Muscle of back (tissue), 11 donors: ENCODE data around the gene DOCK9. TPM values are rescaled to one million over a fixed set of nuclear protein-coding genes. Genes with fewer than 3 reads are reported as not detected.
"Not testable (repeated sequence)": the region's sequence is repeated elsewhere in the genome, so short reads cannot be mapped to it uniquely, and the experiment has no call there.

Source experiments
- DNase-seq, 3 donors: peaks; one replicate each; pipeline versions ENCODE4 v3.0.0 to v3.0.0-alpha.2; 2013
- polyA plus RNA-seq, 10 donors: library from polyadenylated mRNA; unstranded; fragments of 120-200 nt; gene quantifications; one replicate each; pipeline ENCODE4 v1.2.1, GENCODE V29; 2013; ENCODE audit not compliant: insufficient read length in 10 of 10

Gene DOCK9
- polyA plus RNA-seq, 10 donors = 71.2 to 160 (median 102) TPM

DNA sequence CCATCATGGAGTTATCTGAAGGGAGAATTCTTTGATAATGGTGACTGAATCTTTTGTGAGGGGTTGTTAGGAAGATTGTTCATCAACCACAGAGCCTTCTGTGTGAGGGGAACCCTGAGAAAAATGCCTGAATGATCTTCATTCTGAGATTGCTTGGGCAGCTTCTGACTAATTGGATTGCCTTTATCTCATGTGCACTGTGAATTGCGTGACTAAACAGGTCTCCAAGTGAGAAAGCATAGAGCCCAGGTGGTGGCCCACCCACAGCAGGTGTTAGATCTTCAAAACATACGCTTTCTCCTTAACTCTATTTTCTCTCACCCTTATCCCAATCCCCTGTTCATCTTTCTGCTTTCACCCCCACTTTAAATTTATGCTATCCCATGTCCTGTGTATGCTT is 58.3 kb downstream of the DOCK9 start:
- DNase-seq = no peak

DNA sequence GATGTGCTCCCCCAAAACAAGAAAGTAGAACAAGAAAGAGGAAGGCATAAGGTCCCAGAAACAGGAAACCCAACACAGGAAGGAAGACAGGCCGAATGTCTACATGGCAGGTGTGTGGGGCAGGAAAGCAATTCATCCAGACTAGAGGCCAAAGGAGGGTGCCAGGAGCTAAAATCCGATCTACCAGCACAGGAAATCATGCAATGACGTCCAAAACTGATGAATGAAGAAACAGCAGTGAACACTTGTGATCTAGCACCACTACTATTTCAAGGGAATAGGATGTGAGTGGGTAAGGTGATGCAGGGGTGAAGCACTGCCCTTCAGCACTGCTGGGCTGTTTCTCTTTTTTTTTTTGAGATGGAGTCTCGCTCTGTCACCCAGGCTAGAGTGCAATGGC is 59.1 kb downstream of the DOCK9 start:
- no peak for DNase-seq

DNA sequence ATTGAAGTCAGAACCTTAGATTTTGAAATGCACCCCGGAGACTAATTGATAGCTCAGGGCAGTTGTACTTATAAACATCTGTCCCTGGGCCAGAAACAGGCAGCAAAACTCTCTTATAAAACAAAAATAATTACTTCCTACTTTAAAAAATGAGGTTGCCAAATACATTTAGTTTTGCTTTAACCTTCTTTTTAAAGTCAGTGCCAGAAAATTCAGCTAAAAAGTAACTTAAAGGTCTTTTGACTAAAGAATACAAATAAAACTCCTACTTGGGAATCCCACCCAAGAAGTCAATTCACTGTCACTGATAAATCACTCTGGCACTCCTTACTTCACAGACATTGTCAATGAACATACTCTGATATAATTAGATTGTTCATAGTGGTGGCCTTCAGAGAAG is 60.7 kb downstream of the DOCK9 start:
- peak in 2 of 3 donors; percentile 34 to 57 for DNase-seq

DNA sequence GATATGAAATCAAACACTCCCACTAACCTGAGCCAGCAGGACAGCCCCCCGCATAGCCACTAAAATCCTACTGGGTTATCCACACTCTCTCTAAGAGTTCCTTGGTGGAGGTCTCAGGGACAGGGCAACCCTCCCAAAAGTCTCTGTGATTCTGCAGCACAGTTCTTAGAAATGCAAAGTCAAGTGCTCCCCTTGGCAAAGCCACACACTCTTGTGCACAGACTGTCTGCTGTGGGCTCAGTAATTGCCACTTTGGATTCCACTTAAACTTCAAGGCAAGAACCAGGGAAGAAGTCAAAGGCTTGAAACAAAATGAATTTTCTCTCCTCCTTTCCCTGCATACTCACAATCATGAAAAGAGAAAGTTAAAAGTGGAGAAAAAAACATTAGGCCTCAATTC is 61.5 kb downstream of the DOCK9 start:
- no peak for DNase-seq

DNA sequence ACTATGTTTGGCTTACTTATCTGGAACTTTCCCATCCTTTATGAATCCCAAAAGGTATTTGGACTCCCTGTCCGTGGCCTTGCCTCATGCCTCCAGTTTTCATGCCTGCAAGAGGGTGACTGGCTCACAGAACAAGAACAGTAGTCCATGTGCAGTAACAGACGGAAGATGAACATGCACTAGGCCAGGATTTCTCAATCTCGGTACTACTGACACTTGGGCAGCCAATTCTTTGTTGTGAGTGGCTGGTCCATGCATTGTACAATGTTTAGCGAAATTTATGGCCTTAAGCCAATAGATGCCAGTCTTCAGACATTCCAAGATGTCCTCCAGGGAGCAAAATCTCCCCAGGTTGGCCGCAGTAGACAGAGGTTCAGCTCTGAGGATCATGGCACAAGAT is 61.9 kb downstream of the DOCK9 start:
- no peak for DNase-seq

DNA sequence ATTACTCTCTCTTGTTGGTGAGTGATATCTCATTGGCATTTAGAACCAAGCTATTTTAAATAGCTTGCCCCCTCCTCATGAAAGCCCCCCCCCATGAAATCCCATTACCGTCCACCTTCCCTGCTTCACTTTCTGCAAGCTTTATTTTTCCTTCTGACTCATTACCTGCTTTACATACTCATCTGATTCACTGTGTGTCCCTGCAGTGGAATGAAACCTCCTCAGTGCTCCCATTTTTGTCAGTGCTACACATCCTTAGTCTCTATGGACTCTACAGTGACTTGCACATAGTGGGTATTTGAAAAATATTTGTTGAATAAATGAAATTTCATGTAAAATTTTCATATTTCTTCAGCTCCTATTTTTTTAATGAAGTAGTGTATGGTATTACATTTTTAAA is 62.3 kb downstream of the DOCK9 start:
- no peak for DNase-seq

DNA sequence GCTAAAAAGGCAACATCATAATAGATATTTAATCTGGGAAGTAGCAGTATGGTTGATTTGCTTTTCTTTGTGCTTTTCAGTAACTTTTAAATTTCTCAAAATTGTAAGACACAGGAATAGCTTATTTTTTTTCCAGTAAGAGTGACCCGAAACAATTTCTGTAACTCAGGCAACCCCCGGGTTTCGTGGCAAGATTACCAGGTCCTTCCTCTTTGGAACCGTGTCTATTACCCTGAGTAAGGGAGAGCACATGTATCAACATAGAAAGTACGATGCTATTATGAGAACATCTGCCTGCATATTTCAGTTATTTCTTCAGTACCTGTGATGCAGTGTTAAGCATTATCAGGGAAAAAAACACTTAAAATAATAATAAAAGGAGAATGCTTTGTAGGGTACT is 64.1 kb downstream of the DOCK9 start:
- no peak for DNase-seq

DNA sequence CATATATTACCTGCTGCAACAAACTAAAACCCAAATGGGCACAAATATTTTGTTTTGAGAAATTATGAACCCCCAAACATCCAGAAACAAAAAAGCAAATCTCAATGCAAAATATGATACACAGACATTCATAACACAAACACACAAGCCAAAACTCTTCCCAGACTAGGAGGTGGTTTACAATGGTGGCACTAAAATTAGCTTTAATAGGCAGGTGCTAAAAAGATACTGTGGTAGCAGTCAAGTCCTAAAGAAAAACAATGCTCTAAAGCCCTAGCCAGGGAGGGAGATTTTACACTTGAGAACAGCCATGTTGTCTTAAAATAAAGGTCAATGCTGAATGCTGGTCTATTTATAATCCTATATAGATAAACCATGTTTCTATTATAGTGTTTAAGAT is 65.0 kb downstream of the DOCK9 start:
- no peak for DNase-seq

DNA sequence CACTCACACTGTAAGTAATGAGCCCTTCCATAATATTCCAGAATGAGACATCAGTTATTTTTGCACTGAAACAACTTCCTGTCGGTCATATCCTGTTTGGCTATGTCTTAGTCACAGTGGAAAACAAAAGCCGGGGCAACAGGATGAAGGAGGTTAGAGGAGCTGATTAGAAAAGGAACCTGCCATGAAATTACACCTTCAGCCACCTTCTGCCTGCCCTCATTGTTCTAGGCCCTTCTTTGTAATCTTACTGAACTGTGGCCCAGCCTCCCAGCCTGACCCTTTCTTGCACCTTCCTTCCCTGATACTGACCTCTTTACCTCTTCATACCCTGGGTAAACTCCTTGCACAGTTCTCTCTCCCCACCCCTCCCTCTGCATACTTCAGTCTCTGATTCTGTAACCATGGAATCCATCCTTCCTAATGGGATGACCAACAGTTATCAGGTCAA is 67.3 kb downstream of the DOCK9 start:
- DNase-seq = peak in 2 of 3 donors; percentile 41 to 47

DNA sequence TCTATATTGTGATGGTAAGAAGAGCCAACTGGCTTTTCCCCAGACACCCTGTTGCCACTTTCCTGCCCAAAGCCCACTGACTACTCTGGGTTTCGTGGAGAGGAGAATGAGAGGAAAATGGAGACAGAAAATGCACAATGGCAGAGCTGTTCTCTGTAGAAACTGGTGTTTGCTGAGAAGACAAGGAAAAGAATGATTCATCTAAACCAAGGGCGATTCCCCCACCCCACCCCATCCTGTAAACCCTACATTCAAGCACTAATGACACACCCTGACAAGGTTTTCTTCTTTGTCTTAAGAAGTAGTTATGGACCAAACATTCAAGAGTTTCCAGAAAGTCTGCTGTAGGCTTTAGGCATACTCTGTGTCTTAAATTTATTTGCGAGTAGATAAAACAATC is 68.8 kb downstream of the DOCK9 start:
- DNase-seq = no peak

DNA sequence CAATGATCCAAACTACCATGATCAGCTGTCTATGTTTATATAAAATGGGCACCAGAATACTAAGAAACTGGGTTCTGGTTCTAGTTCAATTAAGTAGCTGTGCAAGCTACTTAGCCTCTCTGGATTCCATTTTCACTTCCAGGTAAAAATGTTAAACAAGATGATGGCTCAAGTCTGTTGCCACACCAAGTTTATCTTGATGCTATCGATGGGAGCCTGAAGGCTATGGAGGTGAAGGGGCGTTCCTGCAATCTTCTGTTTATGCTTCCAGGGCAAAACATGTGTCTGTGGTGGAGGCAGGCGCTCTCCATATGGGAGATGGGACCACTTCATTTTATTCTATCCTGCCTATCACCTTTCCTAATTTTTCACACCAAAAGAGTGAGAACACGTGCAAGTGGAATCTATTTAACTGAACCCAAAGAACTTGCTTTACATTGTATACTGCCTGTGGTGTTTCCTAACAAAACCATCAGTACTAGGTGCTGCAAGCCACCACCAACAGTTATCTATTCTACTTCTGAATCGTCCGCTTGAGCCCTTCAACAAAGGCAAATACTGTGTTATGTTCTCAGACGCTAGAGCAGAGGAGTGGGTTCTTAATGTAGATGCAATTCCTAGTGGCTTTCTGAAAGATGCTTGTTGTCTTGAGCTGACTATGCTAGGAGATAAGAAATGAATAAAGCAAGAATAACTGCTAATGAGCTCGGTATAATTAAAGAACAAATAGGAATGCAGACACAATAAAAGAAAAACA is 70.9 kb downstream of the DOCK9 start:
- no peak for DNase-seq

DNA sequence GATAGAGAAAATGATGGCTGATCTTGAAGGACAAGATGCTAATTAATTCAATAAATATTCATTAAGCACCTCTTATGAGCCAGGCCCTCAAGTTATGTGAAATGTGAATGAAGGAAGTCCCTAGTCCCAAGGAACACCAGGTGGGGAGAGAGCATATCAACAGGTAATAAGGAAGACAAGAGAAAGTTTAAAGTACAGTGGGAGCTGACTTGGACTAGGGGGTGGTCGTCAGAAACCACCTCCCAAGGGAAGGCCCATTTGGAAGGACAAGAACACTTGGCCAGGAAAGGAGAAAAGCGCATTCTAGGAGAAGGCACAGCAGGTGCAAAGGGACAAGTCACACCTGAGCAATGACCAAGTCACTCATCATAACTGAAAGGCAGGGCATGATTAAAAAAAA is 72.7 kb downstream of the DOCK9 start:
- DNase-seq = no peak

DNA sequence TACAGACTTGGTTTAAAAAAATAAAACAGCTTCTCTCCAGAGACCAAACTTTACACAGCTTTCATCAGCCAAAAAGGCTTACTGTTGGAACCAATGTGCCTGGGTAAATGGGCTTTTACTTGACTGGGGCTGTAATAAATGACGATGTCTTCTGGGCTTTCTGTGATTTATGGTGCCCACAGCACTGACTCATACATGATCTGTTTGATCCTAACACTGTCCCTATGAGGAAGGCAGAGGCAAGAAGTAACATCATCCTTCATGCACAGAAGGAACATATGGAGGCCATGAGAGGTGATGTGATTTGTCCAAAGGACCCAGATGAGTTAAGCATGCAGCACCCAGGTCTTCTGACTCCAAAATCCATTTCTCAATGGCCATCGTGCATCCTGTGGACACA is 77.4 kb downstream of the DOCK9 start:
- DNase-seq = no peak

DNA sequence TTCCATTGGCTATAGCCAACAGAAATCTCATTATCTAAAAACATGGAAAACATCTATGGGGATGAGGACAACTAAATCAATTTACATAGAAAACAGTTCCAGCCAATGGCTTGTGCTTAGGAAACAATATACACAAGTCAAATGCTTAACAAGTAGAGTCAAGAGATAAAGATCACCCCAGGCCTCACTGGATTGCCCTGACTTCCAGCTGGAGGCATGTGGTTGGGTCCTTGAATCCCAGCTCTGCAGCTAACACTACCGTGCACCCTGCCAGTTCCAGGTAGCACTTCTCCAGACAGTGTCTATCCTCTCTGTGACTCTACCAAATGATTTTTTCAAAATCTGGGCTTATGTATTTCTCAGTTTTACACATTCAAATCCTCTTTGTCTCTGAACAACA is 80.2 kb downstream of the DOCK9 start:
- DNase-seq = no peak

DNA sequence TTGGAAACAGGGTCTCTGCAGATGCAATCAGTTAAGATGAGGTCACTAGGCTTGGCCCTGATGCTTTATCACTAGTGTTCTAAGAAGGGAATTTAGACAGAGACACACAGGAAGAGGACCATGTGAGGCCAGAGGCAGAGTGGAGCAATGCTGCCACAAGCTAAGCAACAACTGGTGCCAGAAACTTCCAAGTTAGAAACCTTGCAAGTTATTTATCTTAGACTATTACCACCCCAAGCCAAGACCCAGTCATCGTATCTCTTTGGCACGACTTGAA is 81.1 kb downstream of the DOCK9 start:
- DNase-seq = no peak

DNA sequence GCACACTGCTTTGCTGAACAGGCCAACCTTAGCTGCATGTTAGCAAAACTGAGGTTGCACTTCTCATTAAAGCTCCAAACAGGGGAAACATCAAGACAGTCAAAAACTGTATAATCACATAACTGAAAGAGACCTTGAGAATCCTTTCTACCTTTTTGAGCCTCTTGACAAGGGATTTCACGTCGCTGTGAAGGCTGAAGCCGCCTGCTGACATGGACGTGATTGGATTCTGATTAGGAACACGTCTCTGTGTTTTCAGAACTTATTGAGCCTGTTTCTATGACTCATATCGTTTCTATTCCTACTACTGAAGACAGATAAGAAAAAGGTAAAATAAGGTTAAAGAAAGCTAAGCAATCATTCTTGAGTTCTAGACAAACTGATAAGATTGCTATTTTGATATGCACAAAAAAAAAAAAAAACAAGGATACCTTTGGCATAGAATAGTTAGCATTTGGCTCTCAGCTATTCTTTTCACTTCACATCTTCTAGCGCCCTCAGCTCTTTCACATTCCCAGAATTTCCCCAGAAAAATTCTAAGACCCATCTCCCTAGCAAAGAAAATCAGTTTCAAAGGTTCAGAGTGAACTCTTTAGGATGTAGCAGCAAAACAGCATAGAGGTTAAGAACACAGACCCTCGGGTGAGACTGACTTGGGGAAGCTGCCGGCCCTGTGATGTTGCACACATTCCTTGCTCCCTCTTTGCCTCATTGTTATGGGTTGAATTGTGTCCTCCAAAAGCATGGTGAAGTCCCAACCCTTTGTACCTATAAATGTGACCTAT is 81.6 kb downstream of the DOCK9 start:
- DNase-seq = no peak

DNA sequence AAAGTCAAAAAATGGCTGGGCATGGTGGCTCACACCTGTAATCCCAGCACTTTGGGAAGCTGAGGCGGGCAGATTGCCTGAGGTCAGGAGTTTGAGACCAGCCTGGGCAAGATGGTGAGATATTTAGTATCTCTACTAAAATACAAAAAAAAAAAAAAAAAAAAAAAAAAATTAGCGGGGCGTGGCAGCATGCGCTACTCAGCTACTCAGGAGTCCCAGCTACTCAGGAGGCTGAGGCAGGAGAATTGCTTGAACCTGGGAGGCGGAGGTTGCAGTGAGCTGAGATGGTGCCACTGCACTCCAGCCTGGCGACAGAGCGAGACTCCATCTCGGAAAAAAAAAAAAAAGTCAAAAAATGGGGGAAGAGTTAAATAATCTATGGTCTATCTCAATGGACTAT is 83.0 kb downstream of the DOCK9 start:
- DNase-seq = not testable (repeated sequence)

DNA sequence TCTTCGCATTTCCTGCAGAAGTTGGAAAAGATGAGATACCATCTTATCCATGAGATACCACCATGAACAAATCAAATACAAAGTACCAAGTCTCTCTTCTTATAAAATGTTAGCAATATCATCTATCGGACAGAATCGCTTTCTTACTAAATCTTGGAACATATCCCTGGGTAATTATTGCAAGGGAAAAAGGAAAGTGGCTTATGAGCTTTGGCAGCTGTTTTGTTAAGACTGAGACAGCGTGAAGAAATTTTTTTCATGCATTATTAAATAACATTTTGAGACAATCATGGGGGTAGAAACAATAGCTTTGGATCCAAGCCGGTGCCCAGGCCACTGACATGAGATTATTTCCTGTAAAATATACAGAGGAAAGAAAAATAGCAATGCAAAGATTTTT is 84.5 kb downstream of the DOCK9 start:
- DNase-seq = no peak

DNA sequence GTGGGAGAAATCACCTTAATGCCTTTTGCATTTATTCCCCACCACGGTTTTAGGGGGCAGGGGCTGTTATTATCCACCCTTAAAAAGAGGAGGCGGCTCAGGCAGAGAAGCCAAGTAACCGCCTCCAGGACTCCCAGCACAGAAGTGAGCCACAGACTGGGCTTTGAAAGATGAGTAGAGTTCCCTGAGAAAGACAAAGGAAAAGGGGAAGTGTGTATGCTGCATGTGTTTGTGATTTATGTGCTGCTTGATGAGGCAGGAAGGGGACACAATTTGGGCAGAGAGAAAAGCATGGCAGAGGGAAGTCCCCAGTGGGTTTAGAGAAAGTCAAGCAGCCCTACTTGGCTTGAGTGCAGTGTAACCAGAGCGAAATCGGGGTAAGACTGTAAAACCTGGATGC is 85.0 kb downstream of the DOCK9 start:
- peak in 1 of 3 donors; percentile 59 for DNase-seq

DNA sequence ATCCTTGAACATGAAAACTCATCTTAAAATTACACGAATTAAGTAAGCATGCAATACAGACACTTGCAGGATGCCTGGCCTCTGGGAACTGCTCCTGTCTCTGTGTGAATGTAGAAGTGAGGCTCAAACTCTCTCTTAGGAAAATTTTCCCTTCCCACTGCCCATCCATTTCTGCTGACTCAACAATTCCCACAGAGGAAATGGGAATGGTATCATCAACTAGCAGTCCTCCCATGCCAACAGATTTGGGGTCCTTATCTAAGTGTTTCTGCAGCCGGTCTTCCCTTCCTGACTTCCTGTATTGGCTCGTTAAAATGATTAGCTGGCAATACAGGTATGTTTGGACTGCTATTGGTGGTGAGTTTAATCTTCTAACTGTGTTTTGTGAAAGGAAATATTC is 85.8 kb downstream of the DOCK9 start:
- no peak for DNase-seq

DNA sequence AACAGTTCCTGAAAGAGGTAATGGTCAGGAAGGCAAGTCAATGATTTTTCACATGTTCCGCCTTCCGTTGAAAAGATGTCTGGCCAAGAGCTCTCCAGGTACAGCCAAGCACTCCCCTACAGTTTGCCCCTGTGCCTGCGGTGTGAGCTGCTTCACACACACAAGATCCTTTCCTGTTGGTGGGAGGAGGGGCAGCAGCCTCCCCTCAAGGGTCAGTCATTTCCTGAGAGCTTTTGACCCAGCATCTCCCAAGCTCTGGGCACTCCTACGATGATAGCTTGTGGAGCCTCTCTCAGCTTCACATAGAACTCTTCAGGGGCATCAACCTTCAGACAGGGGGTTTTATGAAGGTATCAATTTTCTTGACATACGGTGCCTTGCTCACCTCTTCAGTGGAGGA is 86.9 kb downstream of the DOCK9 start:
- no peak for DNase-seq

DNA sequence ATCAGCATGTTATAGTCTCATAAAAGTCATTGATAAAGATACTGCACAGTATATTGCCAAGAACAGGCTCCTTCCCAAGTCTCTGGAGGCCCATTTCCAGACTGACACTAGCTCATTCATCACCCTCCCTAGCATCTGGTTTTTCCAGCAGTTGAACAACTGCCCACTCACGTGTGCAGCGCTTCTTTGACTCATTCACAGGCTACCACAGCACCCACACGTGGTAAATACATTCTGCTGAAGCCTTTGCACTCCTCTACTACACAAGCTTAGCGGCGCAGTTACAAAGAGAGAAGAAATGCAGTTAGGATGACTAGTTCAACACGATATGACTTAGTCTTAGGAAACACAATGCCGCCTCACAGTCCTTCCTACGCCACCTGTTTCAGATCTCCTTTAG is 87.7 kb downstream of the DOCK9 start:
- peak; percentile 55 to 78 (median 77) for DNase-seq

DNA sequence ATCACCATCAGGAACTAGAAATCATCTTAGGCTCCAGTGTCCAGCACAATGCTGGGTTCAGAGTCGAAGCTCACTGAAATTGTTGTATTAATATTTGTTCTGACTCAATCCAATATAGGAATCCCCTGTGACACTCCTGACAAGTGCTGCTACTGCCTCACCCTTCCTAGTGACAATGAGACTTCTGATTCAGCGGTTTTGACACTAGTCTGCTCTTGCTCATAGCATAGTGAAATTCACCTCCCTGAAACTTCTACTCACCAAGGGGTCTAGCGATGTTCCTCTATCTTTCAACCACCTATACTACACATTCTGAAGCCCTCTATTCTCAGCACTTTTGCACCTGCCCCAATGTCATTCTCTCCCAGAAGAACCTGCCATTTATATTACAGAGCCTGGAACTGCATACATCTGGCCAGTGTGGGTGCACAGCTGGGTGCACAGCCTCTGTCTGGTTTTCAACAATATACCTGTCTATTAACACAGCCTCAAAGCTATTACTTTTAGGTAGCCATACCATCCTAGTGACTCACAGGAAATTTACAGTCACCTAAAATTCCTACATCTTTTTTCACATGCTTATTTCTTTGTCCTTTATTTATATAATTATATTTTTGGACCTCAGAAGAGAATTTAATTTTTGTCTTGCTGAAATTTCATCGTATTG is 88.3 kb downstream of the DOCK9 start:
- no peak for DNase-seq
